Fibroblast of skin of abdomen (primary cell): ENCODE results near the gene BGLAP.

Source experiments
- DNase-seq: peaks from one replicate; pipeline ENCODE4 v3.0.0-alpha.2; 2013

Gene BGLAP

GRCh38 chr1:156228501-156228900, 13.5 kb upstream of the BGLAP start:
- DNase-seq, result no peak

- DNase-seq, result no peak
These were observed 12.0 kb upstream of the BGLAP start for GRCh38 chr1:156229809-156230472.

- DNase-seq, result no peak
These were observed 11.5 kb upstream of the BGLAP start for GRCh38 chr1:156230473-156230837.

- DNase-seq, result no peak
These were observed 9.6 kb upstream of the BGLAP start for GRCh38 chr1:156232201-156232894.

- peak; percentile 90 for DNase-seq
These were observed 8.4 kb upstream of the BGLAP start for GRCh38 chr1:156233426-156234127.

GRCh38 chr1:156236164-156236563, 5.8 kb upstream of the BGLAP start:
- no peak for DNase-seq

GRCh38 chr1:156238248-156238647, 3.7 kb upstream of the BGLAP start:
- no peak for DNase-seq

- no peak for DNase-seq
These were observed 623 bp upstream of the BGLAP start for GRCh38 chr1:156241311-156241811.

GRCh38 chr1:156242738-156243137, 754 bp downstream of the BGLAP start:
- DNase-seq, result no peak

- DNase-seq, result no peak
These were observed 2.1 kb downstream of the BGLAP start for GRCh38 chr1:156244126-156244525.

GRCh38 chr1:156244712-156245111, 2.7 kb downstream of the BGLAP start:
- no peak for DNase-seq

GRCh38 chr1:156245451-156246232, 3.7 kb downstream of the BGLAP start:
- DNase-seq, result no peak

GRCh38 chr1:156246241-156246780, 4.3 kb downstream of the BGLAP start:
- no peak for DNase-seq

- DNase-seq, result no peak
These were observed 4.9 kb downstream of the BGLAP start for GRCh38 chr1:156246781-156247459.

- DNase-seq, result no peak
These were observed 5.7 kb downstream of the BGLAP start, which contains the start of gene PAQR6 for GRCh38 chr1:156247460-156248322. Gene PAQR6 (minus strand): TSS chr1:156248056. CDS start chr1:156246731, 1,325 bp downstream.

- no peak for DNase-seq
These were observed 6.3 kb downstream of the BGLAP start for GRCh38 chr1:156248323-156248683.

GRCh38 chr1:156249593-156249992, 7.6 kb downstream of the BGLAP start:
- no peak for DNase-seq

GRCh38 chr1:156251527-156251926, 9.5 kb downstream of the BGLAP start:
- DNase-seq, result no peak

GRCh38 chr1:156253634-156254033, 11.7 kb downstream of the BGLAP start:
- no peak for DNase-seq

- no peak for DNase-seq
These were observed 15.7 kb downstream of the BGLAP start for GRCh38 chr1:156257711-156258110.

GRCh38 chr1:156258859-156259258, 16.9 kb downstream of the BGLAP start:
- no peak for DNase-seq
